Fibroblast of skin of scalp (primary cell): ENCODE data around the gene SNX30.
A peak's percentile ranks its signal among the peaks of the same experiment; 100 is the strongest.

Source experiments
- DNase-seq: peaks from one replicate; pipeline ENCODE4 v3.0.0-alpha.2; 2013

The SNX30 gene

GRCh38 chr9:112783551-112783954 lies 33.0 kb downstream of the SNX30 start:
- no peak for DNase-seq

GRCh38 chr9:112784020-112784785 lies 33.6 kb downstream of the SNX30 start:
- no peak for DNase-seq

GRCh38 chr9:112785986-112786385 lies 35.4 kb downstream of the SNX30 start:
- no peak for DNase-seq

GRCh38 chr9:112786829-112787520 lies 36.4 kb downstream of the SNX30 start:
- DNase-seq: no peak

- no peak for DNase-seq
Measured at GRCh38 chr9:112787978-112788377, 37.4 kb downstream of the SNX30 start.

GRCh38 chr9:112789473-112789872 lies 38.9 kb downstream of the SNX30 start:
- DNase-seq: peak; percentile 84

- DNase-seq: no peak
Measured at GRCh38 chr9:112789891-112790774, 39.6 kb downstream of the SNX30 start.

GRCh38 chr9:112792670-112793069 lies 42.1 kb downstream of the SNX30 start:
- no peak for DNase-seq

GRCh38 chr9:112793213-112793810 lies 42.8 kb downstream of the SNX30 start:
- peak; percentile 66 for DNase-seq

- DNase-seq: no peak
Measured at GRCh38 chr9:112794731-112795130, 44.2 kb downstream of the SNX30 start.

- DNase-seq: peak; percentile 22
Measured at GRCh38 chr9:112795921-112796320, 45.4 kb downstream of the SNX30 start.

- no peak for DNase-seq
Measured at GRCh38 chr9:112796485-112796884, 45.9 kb downstream of the SNX30 start.

GRCh38 chr9:112809351-112809848 lies 58.8 kb downstream of the SNX30 start:
- no peak for DNase-seq

- no peak for DNase-seq
Measured at GRCh38 chr9:112809906-112810305, 59.3 kb downstream of the SNX30 start.

- no peak for DNase-seq
Measured at GRCh38 chr9:112810696-112811490, 60.3 kb downstream of the SNX30 start.

- no peak for DNase-seq
Measured at GRCh38 chr9:112811518-112811917, 61.0 kb downstream of the SNX30 start.

- DNase-seq: no peak
Measured at GRCh38 chr9:112815868-112816267, 65.3 kb downstream of the SNX30 start.

GRCh38 chr9:112817860-112818203 lies 67.3 kb downstream of the SNX30 start:
- no peak for DNase-seq

- peak; percentile 75 for DNase-seq
Measured at GRCh38 chr9:112819635-112820496, 69.3 kb downstream of the SNX30 start.

GRCh38 chr9:112820881-112821280 lies 70.3 kb downstream of the SNX30 start:
- DNase-seq: peak; percentile 96

- DNase-seq: no peak
Measured at GRCh38 chr9:112822618-112823017, 72.1 kb downstream of the SNX30 start.
